ENCODE data around the gene RPGRIP1. TPM values are rescaled to one million over a fixed set of nuclear protein-coding genes. Genes with fewer than 3 reads are reported as not detected.
"Not testable (repeated sequence)": the region's sequence is repeated elsewhere in the genome, so short reads cannot be mapped to it uniquely, and the experiment has no call there.

The RPGRIP1 gene
- total and polyA plus RNA-seq, 9 donors, result 0.15 to 0.42 (median 0.31) TPM; not detected in 5

DNA sequence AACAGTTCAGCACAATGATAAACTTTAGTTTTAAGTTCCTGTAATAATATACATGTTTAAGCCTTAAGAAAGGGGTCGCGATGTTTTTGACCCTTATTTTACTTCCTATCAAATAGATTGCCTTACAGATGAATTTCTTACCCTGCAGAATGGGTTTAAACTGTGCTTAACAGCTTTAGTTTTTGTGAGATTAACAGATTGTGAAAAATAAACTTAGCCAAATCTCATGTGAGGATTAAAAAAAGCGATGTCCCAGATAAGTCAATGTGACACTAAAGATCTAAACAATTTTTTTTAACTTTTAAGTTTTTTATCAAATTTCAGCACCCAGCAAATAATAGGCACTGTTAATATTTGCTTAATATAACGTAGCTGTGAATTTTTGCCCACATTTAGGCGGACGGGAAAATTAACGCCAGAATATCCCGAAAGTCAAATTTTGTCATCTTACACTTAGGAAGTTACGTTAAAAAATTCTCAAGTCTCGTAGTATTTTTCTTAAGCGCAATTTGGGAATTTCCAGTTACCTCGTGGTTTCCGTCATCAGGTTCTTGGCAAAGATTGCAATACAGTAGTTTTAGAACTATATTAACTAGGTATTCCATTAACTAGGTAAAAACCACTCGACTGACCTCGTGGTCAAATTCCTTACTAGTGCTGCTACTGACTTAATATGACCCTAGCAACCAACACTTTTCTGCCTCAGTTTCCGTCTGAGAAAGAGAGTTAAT, 11.8 kb upstream of the RPGRIP1 start:
- 2 to 3% (median 3%) methylated on average over 16 of the region's 16 CpGs for WGBS, 3 donors
- Histone ChIP-seq H3K27me3 (no peaks in the 10 kb centered on the region), H3K4me3 (peak overlapping the region; percentile 90), H3K4me1 (ENCODE audit: insufficient read depth) (peaks cover 7% of the 10 kb centered on the region), H3K9me3 (no peaks in the 10 kb centered on the region), H3K36me3 (no peaks in the 10 kb centered on the region), H3K27ac (peak overlapping the region in 1 of 2 donors; percentile 91)
- intact Hi-C loops (cut with DNase I), result loop anchor here in 2 of 4 donors (10.0 kb wide), 2 partner anchors 53 to 163 kb away; partner anchors contain the start of gene TMEM253 (in 1 of the 2)
- DNase-seq, result no peak
- TF ChIP-seq, protein P1, sequence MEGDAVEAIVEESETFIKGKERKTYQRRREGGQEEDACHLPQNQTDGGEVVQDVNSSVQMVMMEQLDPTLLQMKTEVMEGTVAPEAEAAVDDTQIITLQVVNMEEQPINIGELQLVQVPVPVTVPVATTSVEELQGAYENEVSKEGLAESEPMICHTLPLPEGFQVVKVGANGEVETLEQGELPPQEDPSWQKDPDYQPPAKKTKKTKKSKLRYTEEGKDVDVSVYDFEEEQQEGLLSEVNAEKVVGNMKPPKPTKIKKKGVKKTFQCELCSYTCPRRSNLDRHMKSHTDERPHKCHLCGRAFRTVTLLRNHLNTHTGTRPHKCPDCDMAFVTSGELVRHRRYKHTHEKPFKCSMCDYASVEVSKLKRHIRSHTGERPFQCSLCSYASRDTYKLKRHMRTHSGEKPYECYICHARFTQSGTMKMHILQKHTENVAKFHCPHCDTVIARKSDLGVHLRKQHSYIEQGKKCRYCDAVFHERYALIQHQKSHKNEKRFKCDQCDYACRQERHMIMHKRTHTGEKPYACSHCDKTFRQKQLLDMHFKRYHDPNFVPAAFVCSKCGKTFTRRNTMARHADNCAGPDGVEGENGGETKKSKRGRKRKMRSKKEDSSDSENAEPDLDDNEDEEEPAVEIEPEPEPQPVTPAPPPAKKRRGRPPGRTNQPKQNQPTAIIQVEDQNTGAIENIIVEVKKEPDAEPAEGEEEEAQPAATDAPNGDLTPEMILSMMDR (IDR thresholded peaks at IDR 0.05), result no peak
- TF ChIP-seq EP300 (IDR thresholded peaks at IDR 0.05), result no peak
- no peak for TF ChIP-seq POLR2A (IDR thresholded peaks at IDR 0.05)

GRCh38 chr14:21268617-21269251, 11.1 kb upstream of the RPGRIP1 start:
- TF ChIP-seq, protein P1 (IDR thresholded peaks at IDR 0.05), result no peak
- no peak for TF ChIP-seq EP300 (IDR thresholded peaks at IDR 0.05)
- no peak for TF ChIP-seq POLR2A (IDR thresholded peaks at IDR 0.05)
- H3K36me3 ChIP-seq, result no peaks in the 10 kb centered on the region
- DNase-seq, result peak in 2 of 5 donors; percentile 20 to 32
- H3K4me1 ChIP-seq (ENCODE audit: insufficient read depth), result peaks cover 7% of the 10 kb centered on the region
- H3K4me3 ChIP-seq, result peak overlapping the region; percentile 90
- 0% methylated on average over 24 of the region's 24 CpGs for WGBS, 3 donors
- intact Hi-C loops (cut with DNase I), result loop anchor here in 2 of 4 donors (10.0 kb wide), 2 partner anchors 54 to 164 kb away; partner anchors contain the start of gene TMEM253 (in 1 of the 2)
- H3K27ac ChIP-seq, result peak overlapping the region; percentile 91 to 93
- H3K27me3 ChIP-seq, result no peaks in the 10 kb centered on the region
- H3K9me3 ChIP-seq, result no peaks in the 10 kb centered on the region

- peak within 1 kb of the TSS; percentile 90 for H3K4me3 ChIP-seq
- DNase-seq, result peak; percentile 100
- intact Hi-C loops (cut with DNase I), result loop anchor here in 2 of 4 donors (10.0 kb wide), 2 partner anchors 55 to 165 kb away; partner anchors contain the start of gene TMEM253 (in 1 of the 2)
Observed at GRCh38 chr14:21269252-21270046, 10.4 kb upstream of the RPGRIP1 start, which contains the start of gene HNRNPC. HNRNPC (minus strand) TSS chr14:21269442; CDS start chr14:21234193, 35,249 bp downstream.

DNA sequence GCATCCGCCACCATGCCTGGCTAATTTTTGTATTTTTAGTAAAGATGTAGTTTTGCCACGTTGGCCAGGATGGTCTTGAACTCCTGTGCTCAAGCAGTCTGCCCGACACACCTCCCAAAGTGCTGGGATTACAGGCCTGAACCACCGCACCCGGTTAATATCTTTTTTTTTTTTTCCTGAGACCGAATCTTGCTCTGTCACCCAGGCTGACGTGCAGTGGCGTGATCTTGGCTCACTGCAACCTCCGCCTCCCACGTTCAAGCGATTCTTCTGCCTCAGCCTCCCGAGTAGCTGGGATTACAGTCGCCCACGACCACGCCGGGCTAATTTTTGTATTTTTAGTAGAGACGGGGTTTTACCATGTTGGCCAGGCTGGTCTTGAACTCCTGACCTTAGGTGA, 7.2 kb upstream of the RPGRIP1 start:
- H3K27ac ChIP-seq; H3K36me3 ChIP-seq; intact Hi-C loops (cut with DNase I); H3K9me3 ChIP-seq; DNase-seq; H3K4me3 ChIP-seq; H3K4me1 ChIP-seq (ENCODE audit: insufficient read depth); H3K27me3 ChIP-seq: not testable (repeated sequence)
- 88 to 92% (median 90%) methylated on average over 17 of the region's 17 CpGs for WGBS, 3 donors

More at GRCh38 chr14:21269252-21270046, 10.4 kb upstream of the RPGRIP1 start, which contains the start of gene HNRNPC:
- H3K27ac ChIP-seq, result peak within 1 kb of the TSS; percentile 91 to 93
- TF ChIP-seq POLR2A (IDR thresholded peaks at IDR 0.05), result peak; percentile 98
- TF ChIP-seq, protein P1 (IDR thresholded peaks at IDR 0.05), result no peak
- TF ChIP-seq EP300 (IDR thresholded peaks at IDR 0.05), result no peak
- no peaks in the 10 kb centered on the region for H3K27me3 ChIP-seq
- H3K36me3 ChIP-seq, result no peaks in the 10 kb centered on the region
- no peaks in the 10 kb centered on the region for H3K9me3 ChIP-seq
- H3K4me1 ChIP-seq (ENCODE audit: insufficient read depth), result peaks cover 7% of the 10 kb centered on the region
- 0 to 1% (median 1%) methylated on average over 49 of the region's 49 CpGs for WGBS, 3 donors

Measured in ovary (tissue), 9 donors.